Ectodermal cell (in vitro differentiated cells): ENCODE measurements around the gene ALDH5A1.

Source experiments
- H3K27ac ChIP-seq: 2 replicates; pipeline ENCODE4 v1.7.0; 2013; ENCODE audit warnings: mild to moderate bottlenecking, low read depth, low read length; ENCODE audit not compliant: insufficient read depth, poor library complexity, severe bottlenecking
- H3K27me3 ChIP-seq: 2 replicates; pipeline ENCODE4 v1.7.0; 2013; ENCODE audit warnings: mild to moderate bottlenecking, low read length; ENCODE audit not compliant: insufficient read depth, control insufficient read depth, poor library complexity, severe bottlenecking
- H3K36me3 ChIP-seq: one replicate; pipeline ENCODE4 v1.7.0; 2013; ENCODE audit warnings: low read length; ENCODE audit not compliant: control insufficient read depth, insufficient read depth
- H3K4me1 ChIP-seq: one replicate; pipeline ENCODE4 v1.7.0; 2013; ENCODE audit warnings: low read length; ENCODE audit not compliant: control insufficient read depth, insufficient read depth
- H3K4me3 ChIP-seq: 2 replicates; pipeline ENCODE4 v1.7.0; 2013; ENCODE audit warnings: low read depth, low read length, control low read depth; ENCODE audit not compliant: insufficient read depth
- H3K9me3 ChIP-seq: 2 replicates; pipeline ENCODE4 v1.7.0; 2013; ENCODE audit warnings: mild to moderate bottlenecking, low read length, moderate library complexity; ENCODE audit not compliant: control insufficient read depth
- WGBS, 2 experiments: methylation state at CpG; one replicate each; pipeline ENCODE4 v1.1.7; 2013; ENCODE audit warnings: missing lambda C conversion rate in 2 of 2; 5-methylcytosine and 5-hydroxymethylcytosine counted together

Gene ALDH5A1

GRCh38 chr6:24484657-24485323 is 10.0 kb upstream of the ALDH5A1 start:
- Histone ChIP-seq H3K9me3 (no peaks in the 10 kb centered on the region), H3K36me3 (no peaks in the 10 kb centered on the region), H3K27me3 (no peaks in the 10 kb centered on the region), H3K4me3 (no peak overlapping the region), H3K4me1 (no peaks in the 10 kb centered on the region), H3K27ac (no peak overlapping the region)
- 89 to 94% methylated on average over 4 to 7 of the region's 7 CpGs for WGBS, 2 experiments

- Histone ChIP-seq H3K27me3 (no peaks in the 10 kb centered on the region), H3K9me3 (no peaks in the 10 kb centered on the region), H3K36me3 (no peaks in the 10 kb centered on the region), H3K27ac (no peak overlapping the region), H3K4me3 (no peak overlapping the region), H3K4me1 (no peaks in the 10 kb centered on the region)
- WGBS, 2 experiments: 97 to 100% methylated on average over 3 to 4 of the region's 4 CpGs
These were observed 8.7 kb upstream of the ALDH5A1 start for GRCh38 chr6:24486065-24486464.

- Histone ChIP-seq H3K36me3 (no peaks in the 10 kb centered on the region), H3K27ac (no peak within 1 kb of the TSS), H3K4me1 (no peaks in the 10 kb centered on the region), H3K4me3 (no peak within 1 kb of the TSS), H3K27me3 (peaks cover 11% of the 10 kb centered on the region), H3K9me3 (no peaks in the 10 kb centered on the region)
- whole genome bisulfite sequencing, 2 experiments: 94% methylated on average over 5 to 6 of the region's 6 CpGs
These were observed 5.3 kb upstream of the ALDH5A1 start, which contains the start of gene GPLD1 for GRCh38 chr6:24489470-24489869. Gene GPLD1 (minus strand): TSS chr6:24489578. CDS start chr6:24489511, 67 bp downstream.

- H3K4me1 ChIP-seq: no peaks in the 10 kb centered on the region
- WGBS, 2 experiments: 90 to 98% methylated on average over 1 to 2 of the region's 2 CpGs
- peaks cover 15% of the 10 kb centered on the region for H3K27me3 ChIP-seq
- no peak overlapping the region for H3K4me3 ChIP-seq
- no peak overlapping the region for H3K27ac ChIP-seq
- H3K9me3 ChIP-seq: no peaks in the 10 kb centered on the region
- H3K36me3 ChIP-seq: no peaks in the 10 kb centered on the region
These were observed 4.9 kb upstream of the ALDH5A1 start for GRCh38 chr6:24489881-24490280.

- H3K36me3 ChIP-seq: no peaks in the 10 kb centered on the region
- WGBS, 2 experiments: 81 to 85% methylated on average over 4 of the region's 4 CpGs
- no peak overlapping the region for H3K4me3 ChIP-seq
- no peaks in the 10 kb centered on the region for H3K4me1 ChIP-seq
- H3K27ac ChIP-seq: no peak overlapping the region
- H3K9me3 ChIP-seq: no peaks in the 10 kb centered on the region
- peaks cover 26% of the 10 kb centered on the region for H3K27me3 ChIP-seq
These were observed 3.8 kb upstream of the ALDH5A1 start for GRCh38 chr6:24490948-24491347.

- H3K4me3 ChIP-seq: no peak overlapping the region
- H3K4me1 ChIP-seq: no peaks in the 10 kb centered on the region
- no peak overlapping the region for H3K27ac ChIP-seq
- H3K9me3 ChIP-seq: no peaks in the 10 kb centered on the region
- H3K36me3 ChIP-seq: no peaks in the 10 kb centered on the region
- H3K27me3 ChIP-seq: peaks cover 32% of the 10 kb centered on the region
- 69 to 74% methylated on average over 3 of the region's 3 CpGs for WGBS, 2 experiments
These were observed 2.3 kb upstream of the ALDH5A1 start for GRCh38 chr6:24492475-24492874.

- no peaks in the 10 kb centered on the region for H3K9me3 ChIP-seq
- H3K36me3 ChIP-seq: no peaks in the 10 kb centered on the region
- peak overlapping the region; percentile 56 for H3K4me3 ChIP-seq
- H3K27ac ChIP-seq: no peak overlapping the region
- H3K4me1 ChIP-seq: no peaks in the 10 kb centered on the region
- 31 to 34% methylated on average over 36 of the region's 36 CpGs for WGBS, 2 experiments
- H3K27me3 ChIP-seq: peaks cover 32% of the 10 kb centered on the region
These were observed 586 bp upstream of the ALDH5A1 start for GRCh38 chr6:24493945-24494820.

GRCh38 chr6:24497254-24497970 is 2.6 kb downstream of the ALDH5A1 start:
- no peaks in the 10 kb centered on the region for H3K36me3 ChIP-seq
- no peak overlapping the region for H3K4me3 ChIP-seq
- no peaks in the 10 kb centered on the region for H3K4me1 ChIP-seq
- peaks cover 32% of the 10 kb centered on the region for H3K27me3 ChIP-seq
- 91% methylated on average over 11 of the region's 11 CpGs for WGBS, 2 experiments
- no peaks in the 10 kb centered on the region for H3K9me3 ChIP-seq
- H3K27ac ChIP-seq: no peak overlapping the region

- WGBS, 2 experiments: 97 to 100% methylated on average over 2 of the region's 3 CpGs
- no peak overlapping the region for H3K4me3 ChIP-seq
- peaks cover 9% of the 10 kb centered on the region for H3K27me3 ChIP-seq
- no peaks in the 10 kb centered on the region for H3K36me3 ChIP-seq
- H3K9me3 ChIP-seq: no peaks in the 10 kb centered on the region
- no peaks in the 10 kb centered on the region for H3K4me1 ChIP-seq
- H3K27ac ChIP-seq: no peak overlapping the region
These were observed 5.9 kb downstream of the ALDH5A1 start for GRCh38 chr6:24500683-24501082.

- no peak overlapping the region for H3K4me3 ChIP-seq
- H3K36me3 ChIP-seq: no peaks in the 10 kb centered on the region
- WGBS, 2 experiments: 92 to 95% methylated on average over 2 of the region's 2 CpGs
- H3K27ac ChIP-seq: no peak overlapping the region
- no peaks in the 10 kb centered on the region for H3K9me3 ChIP-seq
- H3K27me3 ChIP-seq: peaks cover 2% of the 10 kb centered on the region
- no peaks in the 10 kb centered on the region for H3K4me1 ChIP-seq
These were observed 6.6 kb downstream of the ALDH5A1 start for GRCh38 chr6:24501374-24501773.
